Muscle layer of duodenum (tissue), 2 donors: ENCODE results near the gene ITGA2.

ENCODE experiments used
- H3K27ac ChIP-seq: one replicate; pipeline ENCODE4 v1.7.0; 2013; ENCODE audit warnings: mild to moderate bottlenecking, low read length
- H3K27me3 ChIP-seq: one replicate; pipeline ENCODE4 v1.7.0; 2013; ENCODE audit warnings: low read depth, mild to moderate bottlenecking, control low read depth, low read length
- H3K36me3 ChIP-seq, 2 donors: one replicate each; pipeline ENCODE4 v1.7.0; 2013; ENCODE audit warnings: low read length in 2 of 2, control low read depth in 1 of 2, mild to moderate bottlenecking in 1 of 2; ENCODE audit not compliant: insufficient read depth in 2 of 2, control insufficient read depth in 1 of 2
- H3K4me1 ChIP-seq, 2 donors: one replicate each; pipeline ENCODE4 v1.7.0; 2013; ENCODE audit warnings: low read length in 2 of 2, mild to moderate bottlenecking in 2 of 2, control low read depth in 1 of 2, moderate library complexity in 1 of 2; ENCODE audit not compliant: insufficient read depth in 2 of 2, control insufficient read depth in 1 of 2
- H3K4me3 ChIP-seq, 2 donors: one replicate each; pipeline ENCODE4 v1.7.0; 2013; ENCODE audit warnings: low read length in 2 of 2, low read depth in 1 of 2, mild to moderate bottlenecking in 1 of 2
- H3K9me3 ChIP-seq, 2 donors: one replicate each; pipeline ENCODE4 v1.7.0; 2013; ENCODE audit warnings: low read length in 2 of 2, control low read depth in 1 of 2, mild to moderate bottlenecking in 1 of 2; ENCODE audit not compliant: control insufficient read depth in 1 of 2
- donor health status: healthy.

ITGA2 gene

GRCh38 chr5:53022930-53023511, 33.9 kb downstream of the ITGA2 start:
- H3K36me3 ChIP-seq: no peaks in the 10 kb centered on the region
- no peaks in the 10 kb centered on the region for H3K9me3 ChIP-seq
- no peak overlapping the region for H3K4me3 ChIP-seq
- no peak overlapping the region for H3K27ac ChIP-seq
- no peaks in the 10 kb centered on the region for H3K4me1 ChIP-seq
- H3K27me3 ChIP-seq: no peaks in the 10 kb centered on the region

- Histone ChIP-seq H3K27me3 (no peaks in the 10 kb centered on the region), H3K4me1 (no peaks in the 10 kb centered on the region), H3K4me3 (no peak overlapping the region), H3K36me3 (no peaks in the 10 kb centered on the region), H3K9me3 (no peaks in the 10 kb centered on the region), H3K27ac (no peak overlapping the region)
Observed at GRCh38 chr5:53023969-53024368, 34.8 kb downstream of the ITGA2 start.

- Histone ChIP-seq H3K4me1 (no peaks in the 10 kb centered on the region), H3K36me3 (no peaks in the 10 kb centered on the region), H3K27ac (peak overlapping the region; percentile 16), H3K4me3 (no peak overlapping the region), H3K27me3 (no peaks in the 10 kb centered on the region), H3K9me3 (no peaks in the 10 kb centered on the region)
Observed at GRCh38 chr5:53024535-53024934, 35.4 kb downstream of the ITGA2 start.

- Histone ChIP-seq H3K4me1 (no peaks in the 10 kb centered on the region), H3K9me3 (no peaks in the 10 kb centered on the region), H3K27me3 (no peaks in the 10 kb centered on the region), H3K27ac (no peak overlapping the region), H3K36me3 (no peaks in the 10 kb centered on the region), H3K4me3 (no peak overlapping the region)
Observed at GRCh38 chr5:53025487-53025886, 36.3 kb downstream of the ITGA2 start.

- H3K4me1 ChIP-seq: peaks cover 0 to 6% of the 10 kb centered on the region in 2 donors
Observed at GRCh38 chr5:53027913-53028312, 38.8 kb downstream of the ITGA2 start.

GRCh38 chr5:53029608-53030007, 40.5 kb downstream of the ITGA2 start:
- Histone ChIP-seq H3K4me1 (peaks cover 0 to 6% of the 10 kb centered on the region in 2 donors), H3K27me3 (no peaks in the 10 kb centered on the region), H3K9me3 (no peaks in the 10 kb centered on the region), H3K36me3 (no peaks in the 10 kb centered on the region), H3K27ac (no peak overlapping the region), H3K4me3 (no peak overlapping the region)

More at GRCh38 chr5:53027913-53028312, 38.8 kb downstream of the ITGA2 start:
- Histone ChIP-seq H3K36me3 (no peaks in the 10 kb centered on the region), H3K27ac (no peak overlapping the region), H3K9me3 (no peaks in the 10 kb centered on the region), H3K27me3 (no peaks in the 10 kb centered on the region), H3K4me3 (no peak overlapping the region)

- H3K27ac ChIP-seq: no peak overlapping the region
- no peaks in the 10 kb centered on the region for H3K27me3 ChIP-seq
- H3K36me3 ChIP-seq: no peaks in the 10 kb centered on the region
Observed at GRCh38 chr5:53030893-53031292, 41.7 kb downstream of the ITGA2 start.

GRCh38 chr5:53031695-53032096, 42.5 kb downstream of the ITGA2 start:
- H3K27me3 ChIP-seq: no peaks in the 10 kb centered on the region
- H3K36me3 ChIP-seq: no peaks in the 10 kb centered on the region
- no peak overlapping the region for H3K27ac ChIP-seq
- no peak overlapping the region for H3K4me3 ChIP-seq
- peaks cover 0 to 6% of the 10 kb centered on the region in 2 donors for H3K4me1 ChIP-seq
- no peaks in the 10 kb centered on the region for H3K9me3 ChIP-seq

More at GRCh38 chr5:53030893-53031292, 41.7 kb downstream of the ITGA2 start:
- no peak overlapping the region for H3K4me3 ChIP-seq
- H3K9me3 ChIP-seq: no peaks in the 10 kb centered on the region
- H3K4me1 ChIP-seq: peaks cover 0 to 6% of the 10 kb centered on the region in 2 donors

GRCh38 chr5:53032188-53032587, 43.0 kb downstream of the ITGA2 start:
- Histone ChIP-seq H3K36me3 (no peaks in the 10 kb centered on the region), H3K4me3 (no peak overlapping the region), H3K27me3 (no peaks in the 10 kb centered on the region), H3K4me1 (peaks cover 2 to 6% of the 10 kb centered on the region in 2 donors), H3K27ac (no peak overlapping the region), H3K9me3 (no peaks in the 10 kb centered on the region)

GRCh38 chr5:53034832-53035231, 45.7 kb downstream of the ITGA2 start:
- H3K27me3 ChIP-seq: no peaks in the 10 kb centered on the region
- peaks cover 6 to 11% of the 10 kb centered on the region in 2 donors for H3K4me1 ChIP-seq
- H3K36me3 ChIP-seq: no peaks in the 10 kb centered on the region
- H3K4me3 ChIP-seq: no peak overlapping the region
- H3K9me3 ChIP-seq: no peaks in the 10 kb centered on the region
- H3K27ac ChIP-seq: no peak overlapping the region

GRCh38 chr5:53035868-53036381, 46.8 kb downstream of the ITGA2 start:
- H3K27me3 ChIP-seq: no peaks in the 10 kb centered on the region
- H3K4me1 ChIP-seq: peaks cover 6 to 10% of the 10 kb centered on the region in 2 donors
- no peak overlapping the region for H3K27ac ChIP-seq
- no peaks in the 10 kb centered on the region for H3K9me3 ChIP-seq
- no peaks in the 10 kb centered on the region for H3K36me3 ChIP-seq
- no peak overlapping the region for H3K4me3 ChIP-seq
